Measurements from ENCODE around the gene CYTH4. TPM values are rescaled to one million over a fixed set of nuclear protein-coding genes. Genes with fewer than 3 reads are reported as not detected.

The CYTH4 gene
- total RNA-seq, 1 donor from 2014 or later: not detected

GRCh38 chr22:37331856-37332536 lies 49.7 kb downstream of the CYTH4 start:
- no peak for DNase-seq (ENCODE audit: low read depth)
- TF ChIP-seq, protein P1, sequence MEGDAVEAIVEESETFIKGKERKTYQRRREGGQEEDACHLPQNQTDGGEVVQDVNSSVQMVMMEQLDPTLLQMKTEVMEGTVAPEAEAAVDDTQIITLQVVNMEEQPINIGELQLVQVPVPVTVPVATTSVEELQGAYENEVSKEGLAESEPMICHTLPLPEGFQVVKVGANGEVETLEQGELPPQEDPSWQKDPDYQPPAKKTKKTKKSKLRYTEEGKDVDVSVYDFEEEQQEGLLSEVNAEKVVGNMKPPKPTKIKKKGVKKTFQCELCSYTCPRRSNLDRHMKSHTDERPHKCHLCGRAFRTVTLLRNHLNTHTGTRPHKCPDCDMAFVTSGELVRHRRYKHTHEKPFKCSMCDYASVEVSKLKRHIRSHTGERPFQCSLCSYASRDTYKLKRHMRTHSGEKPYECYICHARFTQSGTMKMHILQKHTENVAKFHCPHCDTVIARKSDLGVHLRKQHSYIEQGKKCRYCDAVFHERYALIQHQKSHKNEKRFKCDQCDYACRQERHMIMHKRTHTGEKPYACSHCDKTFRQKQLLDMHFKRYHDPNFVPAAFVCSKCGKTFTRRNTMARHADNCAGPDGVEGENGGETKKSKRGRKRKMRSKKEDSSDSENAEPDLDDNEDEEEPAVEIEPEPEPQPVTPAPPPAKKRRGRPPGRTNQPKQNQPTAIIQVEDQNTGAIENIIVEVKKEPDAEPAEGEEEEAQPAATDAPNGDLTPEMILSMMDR (conservative IDR thresholded peaks at IDR 0.05; ENCODE audit: low read depth, low read length): peak; percentile 65
- H3K4me3 ChIP-seq (ENCODE audit: low read depth, low read length): no peak overlapping the region

- H3K4me3 ChIP-seq (ENCODE audit: low read depth, low read length): no peak overlapping the region
- TF ChIP-seq, protein P1 (conservative IDR thresholded peaks at IDR 0.05; ENCODE audit: low read depth, low read length): no peak
- no peak for DNase-seq (ENCODE audit: low read depth)
Measured at GRCh38 chr22:37333724-37334460, 51.6 kb downstream of the CYTH4 start.

DNA sequence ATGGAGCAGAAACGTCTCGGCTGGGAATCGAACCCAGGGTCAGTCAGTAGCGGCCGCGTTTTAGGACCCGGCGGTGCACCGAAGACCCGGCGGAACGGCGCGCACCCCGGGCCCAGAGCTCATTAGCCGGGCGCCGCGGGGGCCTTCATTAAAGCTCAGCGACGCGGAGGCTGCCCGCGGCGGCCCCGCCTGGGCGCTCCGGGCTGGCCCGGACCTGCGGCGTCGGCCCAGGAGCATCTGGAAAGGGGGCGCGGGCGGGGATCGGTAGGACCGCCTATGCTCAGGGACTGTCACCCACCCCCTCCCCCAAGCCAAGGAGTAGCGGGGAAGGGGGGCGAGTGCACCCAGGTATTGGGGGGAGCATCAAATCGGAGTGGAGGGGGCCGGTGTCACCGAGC lies 52.2 kb downstream of the CYTH4 start:
- TF ChIP-seq, protein P1 (conservative IDR thresholded peaks at IDR 0.05; ENCODE audit: low read depth, low read length): no peak
- DNase-seq (ENCODE audit: low read depth): no peak
- H3K4me3 ChIP-seq (ENCODE audit: low read depth, low read length): no peak overlapping the region

- TF ChIP-seq, protein P1 (conservative IDR thresholded peaks at IDR 0.05; ENCODE audit: low read depth, low read length): no peak
- no peak overlapping the region for H3K4me3 ChIP-seq (ENCODE audit: low read depth, low read length)
- no peak for DNase-seq (ENCODE audit: low read depth)
Measured at GRCh38 chr22:37334859-37335805, 52.8 kb downstream of the CYTH4 start.

- TF ChIP-seq, protein P1 (conservative IDR thresholded peaks at IDR 0.05; ENCODE audit: low read depth, low read length): no peak
- no peak for DNase-seq (ENCODE audit: low read depth)
- H3K4me3 ChIP-seq (ENCODE audit: low read depth, low read length): no peak overlapping the region
Measured at GRCh38 chr22:37335806-37336199, 53.5 kb downstream of the CYTH4 start.

DNA sequence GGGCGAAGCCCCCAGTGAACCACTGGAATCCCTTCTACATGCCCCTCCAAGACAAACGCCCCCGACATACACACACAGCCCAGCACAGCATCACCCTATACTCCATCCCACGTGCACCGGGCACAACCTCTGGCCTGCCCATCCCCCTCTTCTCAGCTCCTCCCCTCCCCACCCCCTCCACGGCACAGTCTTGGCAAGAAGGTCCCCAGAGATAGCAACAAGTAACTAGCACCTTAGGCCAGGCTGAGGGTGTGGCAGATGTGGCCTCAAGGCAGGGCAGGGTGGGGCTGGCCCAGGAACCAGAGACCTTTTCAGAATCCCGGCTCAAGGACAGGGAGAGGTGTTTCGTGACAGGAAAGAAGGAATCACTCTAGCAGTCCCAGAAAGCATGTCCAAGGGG lies 54.3 kb downstream of the CYTH4 start:
- TF ChIP-seq, protein P1 (conservative IDR thresholded peaks at IDR 0.05; ENCODE audit: low read depth, low read length): no peak
- no peak overlapping the region for H3K4me3 ChIP-seq (ENCODE audit: low read depth, low read length)
- no peak for DNase-seq (ENCODE audit: low read depth)
